Gastroesophageal sphincter (tissue), 3 donors: ENCODE data around the gene PHF21B.

Source experiments
- EP300 ChIP-seq: sonication (generic); formaldehyde crosslinking; IDR thresholded peaks from one replicate; pipeline ENCODE4 v1.6.1; 2017; ENCODE audit warnings: antibody characterized with exemption, mild to moderate bottlenecking
- POLR2A ChIP-seq, 2 donors: fragments of 450-650 bp; IDR thresholded peaks; one replicate each; pipeline ENCODE4 v1.6.1; 2017; ENCODE audit warnings: antibody characterized with exemption in 2 of 2, mild to moderate bottlenecking in 2 of 2, moderate library complexity in 1 of 2
- POLR2AphosphoS5 ChIP-seq: sonication (generic); formaldehyde crosslinking; IDR thresholded peaks from one replicate; pipeline ENCODE4 v1.6.1; 2017; ENCODE audit warnings: antibody characterized with exemption
- TF ChIP-seq, protein P1 (sequence below), 4 experiments: fragments of 200-600 bp in 2 of 4; fragments of 450-650 bp in 2 of 4; sonication (generic) in 1 of 4; IDR thresholded peaks; one replicate each; pipeline ENCODE4 v1.5.1; 2017 to 2019; ENCODE audit warnings: antibody characterized with exemption in 4 of 4, mild to moderate bottlenecking in 2 of 4, moderate library complexity in 2 of 4

GRCh38 chr22:44971651-44972362 is 38.0 kb downstream of the PHF21B start:
- TF ChIP-seq, protein P1, sequence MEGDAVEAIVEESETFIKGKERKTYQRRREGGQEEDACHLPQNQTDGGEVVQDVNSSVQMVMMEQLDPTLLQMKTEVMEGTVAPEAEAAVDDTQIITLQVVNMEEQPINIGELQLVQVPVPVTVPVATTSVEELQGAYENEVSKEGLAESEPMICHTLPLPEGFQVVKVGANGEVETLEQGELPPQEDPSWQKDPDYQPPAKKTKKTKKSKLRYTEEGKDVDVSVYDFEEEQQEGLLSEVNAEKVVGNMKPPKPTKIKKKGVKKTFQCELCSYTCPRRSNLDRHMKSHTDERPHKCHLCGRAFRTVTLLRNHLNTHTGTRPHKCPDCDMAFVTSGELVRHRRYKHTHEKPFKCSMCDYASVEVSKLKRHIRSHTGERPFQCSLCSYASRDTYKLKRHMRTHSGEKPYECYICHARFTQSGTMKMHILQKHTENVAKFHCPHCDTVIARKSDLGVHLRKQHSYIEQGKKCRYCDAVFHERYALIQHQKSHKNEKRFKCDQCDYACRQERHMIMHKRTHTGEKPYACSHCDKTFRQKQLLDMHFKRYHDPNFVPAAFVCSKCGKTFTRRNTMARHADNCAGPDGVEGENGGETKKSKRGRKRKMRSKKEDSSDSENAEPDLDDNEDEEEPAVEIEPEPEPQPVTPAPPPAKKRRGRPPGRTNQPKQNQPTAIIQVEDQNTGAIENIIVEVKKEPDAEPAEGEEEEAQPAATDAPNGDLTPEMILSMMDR (IDR thresholded peaks at IDR 0.05), result no peak
- no peak for TF ChIP-seq POLR2A (IDR thresholded peaks at IDR 0.05)
- no peak for TF ChIP-seq POLR2AphosphoS5
- no peak for TF ChIP-seq EP300
